Skeletal muscle cell (primary cell): ENCODE data around the gene DSTN.

ENCODE experiments used
- DNase-seq: peaks from one replicate; pipeline ENCODE4 v3.0.0-alpha.2; 2010; ENCODE audit warnings: low read depth
- H3K4me3 ChIP-seq: 2 replicates; pipeline ENCODE4 v1.5.1; 2011; ENCODE audit warnings: low read depth, mild to moderate bottlenecking, control low read depth, low read length, moderate library complexity

The DSTN gene

DNA sequence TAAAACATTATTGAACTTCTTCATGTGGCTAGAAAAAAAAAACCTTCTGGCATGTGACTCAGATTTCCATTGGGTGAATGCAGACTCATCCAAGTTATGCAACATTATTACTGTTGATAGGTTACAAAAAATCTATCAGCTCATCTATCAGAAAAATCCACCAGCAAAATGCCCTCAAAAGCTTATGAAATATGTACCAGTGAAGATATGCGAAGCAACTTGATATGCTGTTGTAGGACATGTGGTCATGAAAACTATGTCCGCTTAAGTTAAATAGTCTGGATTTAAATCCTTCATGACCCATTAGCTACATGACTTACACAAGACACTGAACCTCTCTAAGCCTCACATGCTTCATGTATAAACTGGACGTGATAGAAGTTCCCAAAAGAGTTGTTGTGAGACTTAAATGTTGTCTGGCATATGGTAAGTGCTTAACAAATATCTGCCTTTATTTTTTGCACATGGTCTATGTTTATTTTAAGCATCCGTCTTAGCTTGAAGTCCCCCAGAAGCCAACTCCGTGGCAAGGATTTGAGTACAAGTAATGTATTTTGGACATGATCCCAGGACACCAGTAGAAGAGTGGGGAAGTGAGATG is 26.2 kb upstream of the DSTN start:
- H3K4me3 ChIP-seq: no peak overlapping the region
- DNase-seq: no peak

- no peak overlapping the region for H3K4me3 ChIP-seq
- DNase-seq: no peak
Observed at GRCh38 chr20:17545127-17545526, 24.7 kb upstream of the DSTN start.

- no peak for DNase-seq
- no peak overlapping the region for H3K4me3 ChIP-seq
Observed at GRCh38 chr20:17549131-17549530, 20.7 kb upstream of the DSTN start.

DNA sequence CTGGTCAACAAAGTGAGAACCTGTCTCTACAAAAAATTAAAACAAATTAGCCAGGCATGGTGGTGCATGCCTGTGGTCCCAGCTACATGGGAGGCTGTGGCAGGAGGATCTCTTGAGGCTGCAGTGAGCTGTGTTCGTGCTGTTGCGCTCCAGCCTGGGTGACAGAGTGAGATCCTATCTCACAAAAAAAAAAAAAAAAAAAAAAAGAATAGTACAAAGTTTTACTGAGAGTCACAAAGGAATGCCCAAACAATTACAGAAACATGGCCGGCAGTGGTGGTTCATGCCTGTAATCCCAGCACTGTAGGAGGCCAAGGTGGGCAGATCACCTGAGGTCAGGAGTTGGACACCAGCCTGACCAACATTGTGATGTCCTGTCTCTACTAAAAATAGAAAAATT is 14.8 kb upstream of the DSTN start:
- H3K4me3 ChIP-seq: no peak overlapping the region
- no peak for DNase-seq

- no peak overlapping the region for H3K4me3 ChIP-seq
- DNase-seq: no peak
Observed at GRCh38 chr20:17556837-17557674, 12.8 kb upstream of the DSTN start.

- DNase-seq: no peak
- H3K4me3 ChIP-seq: no peak overlapping the region
Observed at GRCh38 chr20:17557675-17558006, 12.2 kb upstream of the DSTN start.

- no peak for DNase-seq
- peak overlapping the region; percentile 15 for H3K4me3 ChIP-seq
Observed at GRCh38 chr20:17558154-17558940, 11.5 kb upstream of the DSTN start.

- DNase-seq: no peak
- H3K4me3 ChIP-seq: no peak overlapping the region
Observed at GRCh38 chr20:17558941-17559304, 11.0 kb upstream of the DSTN start.

- H3K4me3 ChIP-seq: no peak overlapping the region
- no peak for DNase-seq
Observed at GRCh38 chr20:17559338-17559737, 10.5 kb upstream of the DSTN start.

- no peak overlapping the region for H3K4me3 ChIP-seq
- DNase-seq: no peak
Observed at GRCh38 chr20:17560344-17561074, 9.4 kb upstream of the DSTN start.

- DNase-seq: peak; percentile 76
Observed at GRCh38 chr20:17562804-17563305, 7.0 kb upstream of the DSTN start.

GRCh38 chr20:17565169-17565845 is 4.6 kb upstream of the DSTN start:
- DNase-seq: no peak
- no peak overlapping the region for H3K4me3 ChIP-seq

More at GRCh38 chr20:17562804-17563305, 7.0 kb upstream of the DSTN start:
- H3K4me3 ChIP-seq: no peak overlapping the region

GRCh38 chr20:17566345-17566744 is 3.5 kb upstream of the DSTN start:
- H3K4me3 ChIP-seq: no peak overlapping the region
- no peak for DNase-seq

- H3K4me3 ChIP-seq: peak overlapping the region; percentile 92
- DNase-seq: no peak
Observed at GRCh38 chr20:17568045-17568788, 1.7 kb upstream of the DSTN start.

DNA sequence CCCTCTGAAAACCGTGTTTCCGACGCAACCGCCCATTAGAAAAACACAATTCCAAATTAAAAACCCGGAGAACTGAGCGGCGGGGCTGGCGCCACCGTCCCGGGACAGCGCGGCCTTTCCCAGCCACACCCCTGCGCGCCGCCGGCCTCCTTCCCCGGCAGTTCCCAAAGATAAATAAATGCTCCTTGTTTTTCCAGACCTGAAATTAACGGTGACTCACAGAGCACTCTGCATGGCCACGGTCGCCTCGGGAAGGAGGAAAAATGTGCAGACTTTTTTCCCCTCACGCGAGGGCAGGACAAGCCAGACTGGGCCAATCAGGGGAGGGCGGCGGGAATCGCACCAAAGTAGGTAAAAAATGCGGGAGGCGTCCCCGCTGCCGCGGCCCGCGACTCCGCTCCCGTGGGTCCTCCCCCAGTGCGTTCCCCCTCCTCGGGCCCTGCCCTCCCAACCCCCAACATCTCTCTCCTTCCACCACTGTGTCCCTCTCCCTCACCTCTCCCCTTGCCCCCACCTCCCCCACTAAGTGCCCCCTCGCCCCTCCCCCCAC is 828 bp upstream of the DSTN start:
- peak overlapping the region; percentile 92 for H3K4me3 ChIP-seq
- peak; percentile 91 for DNase-seq

GRCh38 chr20:17570347-17571152 is 675 bp downstream of the DSTN start:
- H3K4me3 ChIP-seq: peak overlapping the region; percentile 92
- no peak for DNase-seq

GRCh38 chr20:17571153-17571527 is 1.3 kb downstream of the DSTN start:
- no peak for DNase-seq
- peak overlapping the region; percentile 92 for H3K4me3 ChIP-seq
